Testis (tissue), 2 donors: ENCODE data around the gene ZMYM2.

ENCODE experiments used
- CTCF ChIP-seq, 3 experiments: fragments of 450-650 bp in 2 of 3; fragments of 200-600 bp in 1 of 3; sonication (generic) in 1 of 3; IDR thresholded peaks; one replicate each; pipeline ENCODE4 v1.5.1; 2016 to 2019; ENCODE audit warnings: antibody characterized with exemption in 3 of 3, mild to moderate bottlenecking in 2 of 3, moderate library complexity in 1 of 3
- POLR2A ChIP-seq: fragments of 450-650 bp; IDR thresholded peaks from one replicate; pipeline ENCODE4 v1.6.1; 2017; ENCODE audit warnings: antibody characterized with exemption, mild to moderate bottlenecking, moderate library complexity

- TF ChIP-seq CTCF (IDR thresholded peaks at IDR 0.05) (no peak), POLR2A (no peak)
These were observed 176.2 kb downstream of the ZMYM2 start for GRCh38 chr13:20134732-20135131.
